ENCODE results near the gene HYDIN. TPM values are rescaled to one million over a fixed set of nuclear protein-coding genes. Genes with fewer than 3 reads are reported as not detected.
"Not testable (repeated sequence)": the region's sequence is repeated elsewhere in the genome, so short reads cannot be mapped to it uniquely, and the experiment has no call there.

Gene HYDIN
- total RNA-seq, 4 donors from 2014 or later = 0.40 to 1.1 (median 0.47) TPM; not detected in 1

- H3K9me3 ChIP-seq; H3K27me3 ChIP-seq; H3K4me3 ChIP-seq; H3K27ac ChIP-seq; DNase-seq (ENCODE audit: low spot score in 2 of 2); H3K36me3 ChIP-seq; H3K4me1 ChIP-seq: not testable (repeated sequence)
- WGBS = 74% methylated on average over 3 of the region's 3 CpGs
Measured at GRCh38 chr16:71053897-71054609, 176.5 kb downstream of the HYDIN start.

DNA sequence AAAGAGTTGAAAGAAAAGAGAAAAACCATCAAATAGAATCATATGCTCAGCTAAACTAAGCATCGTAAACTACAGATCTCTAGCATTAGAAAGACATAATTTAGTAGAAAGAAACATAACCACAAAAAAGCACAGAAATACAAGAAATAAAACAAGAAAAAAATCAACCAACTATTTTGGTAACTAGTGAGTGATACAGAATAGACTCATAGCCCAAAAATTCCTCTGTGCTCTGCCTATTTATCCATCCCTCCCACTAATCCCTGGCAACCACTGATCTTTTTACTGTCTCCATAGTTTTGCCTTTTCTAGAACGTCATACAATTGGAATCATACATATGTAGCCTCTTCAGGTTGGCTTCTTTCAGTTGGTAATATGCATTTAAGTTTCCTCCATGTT is 180.2 kb downstream of the HYDIN start:
- DNase-seq (ENCODE audit: low spot score in 2 of 2); H3K4me3 ChIP-seq; H3K4me1 ChIP-seq; H3K36me3 ChIP-seq; H3K27ac ChIP-seq; H3K27me3 ChIP-seq; H3K9me3 ChIP-seq: not testable (repeated sequence)
- WGBS = 70% methylated on average over 2 of the region's 2 CpGs

- WGBS = 78% methylated on average over 7 of the region's 11 CpGs
- H3K4me1 ChIP-seq; H3K27ac ChIP-seq; DNase-seq (ENCODE audit: low spot score in 2 of 2); H3K4me3 ChIP-seq; H3K27me3 ChIP-seq; H3K9me3 ChIP-seq; H3K36me3 ChIP-seq: not testable (repeated sequence)
Measured at GRCh38 chr16:71039368-71040111, 191.0 kb downstream of the HYDIN start.

- WGBS = 89% methylated on average over 4 of the region's 4 CpGs
- H3K27me3 ChIP-seq; DNase-seq (ENCODE audit: low spot score in 2 of 2); H3K36me3 ChIP-seq; H3K4me1 ChIP-seq; H3K27ac ChIP-seq; H3K4me3 ChIP-seq; H3K9me3 ChIP-seq: not testable (repeated sequence)
Measured at GRCh38 chr16:71038421-71038820, 192.1 kb downstream of the HYDIN start.

DNA sequence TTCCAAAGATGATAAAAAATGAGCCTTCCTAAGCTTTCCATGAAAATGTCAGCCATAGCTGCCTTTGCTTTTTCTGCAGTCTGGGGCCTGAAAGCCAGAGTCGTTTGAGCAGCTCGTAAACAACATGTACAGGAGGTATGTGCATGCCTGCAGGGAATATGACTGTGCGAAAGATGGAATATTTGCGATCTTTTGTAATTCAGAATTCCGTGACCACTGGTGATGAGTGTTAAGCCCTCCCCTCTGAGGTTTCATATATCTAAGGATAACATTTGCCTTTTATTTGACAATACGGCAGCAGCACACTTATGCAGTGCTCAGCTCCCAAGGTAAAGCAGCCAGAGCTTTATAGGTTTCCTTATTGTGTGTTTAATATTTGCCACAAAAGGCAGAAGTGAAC is 192.5 kb downstream of the HYDIN start:
- H3K27me3 ChIP-seq; DNase-seq (ENCODE audit: low spot score in 2 of 2); H3K9me3 ChIP-seq; H3K36me3 ChIP-seq; H3K4me3 ChIP-seq; H3K27ac ChIP-seq; H3K4me1 ChIP-seq: not testable (repeated sequence)
- 42% methylated on average over 6 of the region's 6 CpGs for WGBS

DNA sequence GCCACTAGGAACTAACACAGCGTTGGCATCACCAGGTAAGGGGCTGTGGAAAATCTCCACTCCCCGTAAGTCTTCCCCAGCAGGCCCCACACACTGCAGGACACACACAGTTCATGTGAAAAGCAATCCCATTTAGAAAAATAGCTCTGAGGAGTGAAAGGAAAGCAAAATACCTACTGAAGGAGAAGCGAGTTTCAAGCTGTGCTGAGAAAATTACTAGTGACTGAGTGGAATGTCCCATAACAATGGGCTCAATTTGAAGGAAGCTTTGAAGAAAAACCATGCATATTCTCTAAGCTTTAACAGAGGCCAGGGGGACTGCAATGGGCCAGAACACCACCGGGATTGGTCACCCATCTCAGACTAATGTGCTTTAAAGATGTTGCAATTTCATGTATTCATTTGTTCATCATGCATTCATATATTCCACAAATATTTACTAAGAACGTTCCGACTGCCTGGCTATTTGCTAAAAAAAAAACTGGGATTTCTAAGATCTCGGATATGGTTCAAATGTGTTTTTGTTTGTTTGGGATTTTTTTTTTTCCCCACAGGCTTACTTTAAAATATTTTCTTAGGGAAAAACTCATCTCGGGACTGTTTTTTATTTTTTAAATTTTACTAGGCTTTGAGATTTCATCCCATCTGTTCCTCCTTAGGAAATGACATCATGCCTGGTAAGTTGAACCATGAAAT is 202.3 kb downstream of the HYDIN start:
- not testable (repeated sequence) for H3K4me3 ChIP-seq; H3K27me3 ChIP-seq; H3K4me1 ChIP-seq; H3K9me3 ChIP-seq; H3K27ac ChIP-seq; DNase-seq (ENCODE audit: low spot score in 2 of 2); H3K36me3 ChIP-seq
- WGBS = 36% methylated on average over 8 of the region's 8 CpGs

GRCh38 chr16:71027511-71027910 is 203.0 kb downstream of the HYDIN start:
- no CpG with 5 or more reads among the region's 8 CpGs for WGBS
- not testable (repeated sequence) for DNase-seq (ENCODE audit: low spot score in 2 of 2)

DNA sequence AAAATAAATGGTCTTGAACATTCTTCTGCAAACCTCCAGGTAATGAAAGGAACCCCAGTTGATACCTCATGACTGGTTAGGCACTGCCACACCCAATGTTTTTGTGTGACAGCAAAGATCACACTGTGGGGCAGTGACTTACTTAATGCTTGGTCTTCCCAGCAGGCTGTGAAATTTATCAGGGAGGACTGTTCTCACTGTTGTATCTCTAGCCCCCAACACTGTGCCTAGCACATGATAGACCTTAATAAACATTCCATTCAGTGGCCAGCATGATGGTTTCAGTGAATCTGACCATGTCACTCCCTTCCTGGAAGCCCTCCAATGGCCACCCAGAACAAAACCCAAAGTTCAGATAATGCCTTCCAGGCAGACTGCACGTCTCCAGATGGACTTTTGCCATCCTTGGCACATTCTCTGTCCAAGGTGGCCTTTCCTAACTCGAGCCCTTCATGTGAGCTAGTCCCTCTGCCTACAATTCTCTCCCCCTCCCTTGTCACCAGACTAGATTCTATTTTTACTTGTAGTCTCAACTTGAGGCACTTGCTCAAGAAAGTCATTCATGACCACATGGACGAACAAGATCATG is 206.6 kb downstream of the HYDIN start:
- not testable (repeated sequence) for H3K4me3 ChIP-seq, H3K36me3 ChIP-seq
- 40% methylated on average over 3 of the region's 3 CpGs for WGBS

More at GRCh38 chr16:71027511-71027910, 203.0 kb downstream of the HYDIN start:
- H3K4me3 ChIP-seq, H3K27me3 ChIP-seq, H3K9me3 ChIP-seq, H3K36me3 ChIP-seq, H3K27ac ChIP-seq, H3K4me1 ChIP-seq: not testable (repeated sequence)

GRCh38 chr16:71021961-71022537 is 208.5 kb downstream of the HYDIN start:
- WGBS = 93% methylated on average over 3 of the region's 5 CpGs
- not testable (repeated sequence) for DNase-seq (ENCODE audit: low spot score in 2 of 2); H3K4me3 ChIP-seq; H3K27ac ChIP-seq; H3K9me3 ChIP-seq; H3K36me3 ChIP-seq; H3K27me3 ChIP-seq; H3K4me1 ChIP-seq

More for the DNA sequence above, 206.6 kb downstream of the HYDIN start:
- not testable (repeated sequence) for H3K4me1 ChIP-seq; H3K27me3 ChIP-seq; DNase-seq (ENCODE audit: low spot score in 2 of 2); H3K9me3 ChIP-seq; H3K27ac ChIP-seq

DNA sequence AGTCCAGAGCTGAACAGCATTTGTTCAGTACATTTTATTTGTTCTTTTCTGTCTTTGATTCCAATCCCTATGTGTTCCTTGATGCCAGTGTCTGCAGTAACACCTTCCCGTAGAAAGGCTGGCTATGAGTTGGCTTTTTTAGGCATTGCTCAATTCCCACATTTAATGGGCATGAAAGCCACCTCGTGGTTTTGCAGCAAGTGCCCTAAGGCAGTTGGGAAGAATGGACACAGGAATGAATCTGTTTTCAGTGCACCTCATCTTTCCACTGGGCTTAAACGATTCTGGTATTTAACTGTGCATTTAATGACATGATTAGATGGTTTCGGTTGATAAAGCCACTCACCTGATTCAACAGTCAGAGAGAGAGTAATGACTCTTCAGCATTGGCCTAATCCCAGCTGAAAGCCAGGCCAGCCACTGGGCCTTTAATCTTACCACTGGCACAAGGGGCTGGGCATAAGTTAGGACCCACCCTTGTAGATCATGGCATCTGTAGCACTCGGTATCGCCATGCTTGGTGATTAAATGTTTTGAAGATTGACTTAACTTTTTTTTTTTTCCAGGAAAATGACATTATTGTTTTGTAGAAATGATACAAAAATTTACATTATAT is 211.3 kb downstream of the HYDIN start:
- H3K4me3 ChIP-seq; H3K9me3 ChIP-seq; H3K27me3 ChIP-seq; H3K36me3 ChIP-seq; H3K4me1 ChIP-seq; DNase-seq (ENCODE audit: low spot score in 2 of 2); H3K27ac ChIP-seq: not testable (repeated sequence)
- WGBS = 51% methylated on average over 4 of the region's 6 CpGs

GRCh38 chr16:71015419-71015818 is 215.1 kb downstream of the HYDIN start:
- H3K9me3 ChIP-seq; DNase-seq (ENCODE audit: low spot score in 2 of 2); H3K4me1 ChIP-seq; H3K27ac ChIP-seq; H3K27me3 ChIP-seq; H3K36me3 ChIP-seq; H3K4me3 ChIP-seq: not testable (repeated sequence)
- WGBS = 69% methylated on average over 2 of the region's 10 CpGs

DNA sequence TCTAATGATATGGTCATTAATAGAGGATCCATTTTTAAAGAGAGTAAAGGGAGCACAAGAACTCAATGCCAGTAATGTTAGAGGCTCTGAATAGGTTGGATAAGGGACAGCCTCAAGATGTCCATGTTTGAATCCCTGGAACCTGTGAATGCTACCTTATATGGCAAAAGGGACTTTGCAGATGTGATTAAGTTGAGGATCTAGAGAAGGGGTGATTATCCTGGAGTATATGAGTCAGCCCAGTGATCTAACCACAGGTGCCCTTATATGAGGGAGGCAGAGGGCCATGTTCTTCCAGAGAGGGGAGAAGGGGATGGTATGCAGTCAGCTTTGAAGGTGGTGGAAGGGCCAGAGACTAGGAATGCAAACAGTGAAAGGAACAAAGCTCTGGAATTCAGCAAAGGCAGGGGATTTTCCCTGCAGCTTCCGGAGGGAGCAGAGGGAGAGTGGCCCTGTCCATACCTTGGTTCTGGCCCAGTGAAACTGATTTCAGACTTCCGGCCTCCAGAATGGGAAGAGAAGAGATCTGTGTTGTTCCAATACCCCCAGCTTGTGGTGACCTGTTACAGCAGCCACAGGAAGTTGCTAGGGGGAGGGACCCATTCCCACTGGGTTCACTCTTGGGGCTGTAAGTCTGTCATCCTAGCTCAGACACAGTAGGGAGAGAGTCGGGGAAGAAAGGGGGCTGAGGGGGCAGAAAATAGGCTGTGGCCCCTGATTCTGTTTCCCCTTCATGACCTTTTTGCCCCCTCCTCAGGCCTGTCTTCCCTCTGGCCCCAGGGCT is 220.9 kb downstream of the HYDIN start:
- WGBS = no CpG with 5 or more reads among the region's 3 CpGs
- H3K9me3 ChIP-seq; H3K27me3 ChIP-seq; H3K4me1 ChIP-seq; H3K36me3 ChIP-seq; DNase-seq (ENCODE audit: low spot score in 2 of 2); H3K4me3 ChIP-seq; H3K27ac ChIP-seq: not testable (repeated sequence)

- H3K27ac ChIP-seq; H3K9me3 ChIP-seq; H3K27me3 ChIP-seq; H3K4me3 ChIP-seq; DNase-seq (ENCODE audit: low spot score in 2 of 2); H3K4me1 ChIP-seq; H3K36me3 ChIP-seq: not testable (repeated sequence)
- WGBS = 76% methylated on average over 2 of the region's 3 CpGs
Measured at GRCh38 chr16:71006516-71006915, 224.0 kb downstream of the HYDIN start.

All from suprapubic skin (tissue), 4 donors.